HG02884 (cell line): ENCODE data around the gene B4GAT1.
"Not testable (repeated sequence)": the region's sequence is repeated elsewhere in the genome, so short reads cannot be mapped to it uniquely, and the experiment has no call there.

Source experiments
- ATAC-seq: cut with Tn5 transposase; IDR thresholded peaks from one replicate; pipeline ENCODE4 v1.9.1; 2021; ENCODE audit warnings: mild to moderate bottlenecking, moderate library complexity; ENCODE audit not compliant: unreplicated experiment

Gene B4GAT1

DNA sequence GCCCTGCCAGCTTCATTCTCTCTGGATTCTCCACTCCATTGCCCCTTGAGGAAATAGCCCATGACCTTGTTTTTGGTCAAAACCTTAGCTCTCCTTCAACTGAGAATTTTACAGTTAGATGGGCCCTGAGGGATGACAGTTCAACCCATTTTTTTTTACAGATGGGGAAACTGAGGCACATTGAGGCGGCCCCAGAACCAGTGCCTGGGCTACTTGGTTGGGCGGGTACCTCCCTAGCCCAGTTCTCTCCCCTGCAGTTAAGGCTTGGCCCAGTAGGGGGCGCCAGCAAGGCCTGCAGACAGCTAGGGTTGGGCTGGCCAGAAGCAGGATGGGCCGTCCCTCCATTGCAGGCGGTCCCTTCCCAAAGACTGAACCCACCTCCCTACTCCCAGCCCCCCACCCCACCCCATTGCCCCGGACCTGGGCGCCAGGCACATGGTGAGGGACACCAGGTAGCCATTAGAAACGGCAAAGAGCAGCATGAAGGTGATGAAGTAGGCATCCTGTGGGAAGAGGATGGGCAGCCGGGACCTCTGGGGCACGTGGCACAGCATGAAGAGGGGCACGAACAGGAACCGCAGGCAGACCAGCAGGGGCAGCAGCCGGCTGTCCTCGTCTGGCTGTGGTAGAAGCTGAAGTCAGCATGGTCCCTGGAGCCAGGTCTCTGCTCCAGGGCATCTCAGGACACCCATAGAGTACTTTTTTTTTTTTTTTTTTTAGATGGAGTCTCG lies 16.5 kb upstream of the B4GAT1 start:
- ATAC-seq: no peak

DNA sequence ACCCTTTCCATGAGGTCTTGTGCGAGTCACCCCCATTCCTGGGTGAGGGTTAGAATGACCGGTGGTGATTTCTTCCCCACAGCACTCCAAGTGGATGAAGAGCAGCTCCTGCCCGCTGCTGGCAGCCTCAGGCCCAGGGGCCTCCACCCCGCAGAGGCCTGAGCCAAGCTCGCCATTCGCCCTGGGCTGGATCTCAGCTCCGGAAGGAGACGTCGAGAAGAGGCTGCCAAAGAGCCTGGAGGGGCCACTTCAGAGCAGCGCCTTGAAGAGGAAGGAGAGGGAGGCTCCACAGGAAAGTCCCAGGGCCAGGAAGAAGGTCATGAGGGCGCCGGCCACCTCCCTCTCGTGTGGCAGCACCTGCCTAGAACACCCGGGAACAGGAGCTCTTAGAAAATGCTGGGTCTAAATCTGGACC lies 15.8 kb upstream of the B4GAT1 start:
- no peak for ATAC-seq

- ATAC-seq: no peak
Measured at GRCh38 chr11:66362481-66363147, 15.2 kb upstream of the B4GAT1 start.

GRCh38 chr11:66361502-66361941 lies 14.1 kb upstream of the B4GAT1 start:
- no peak for ATAC-seq

- no peak for ATAC-seq
Measured at GRCh38 chr11:66360406-66361073, 13.1 kb upstream of the B4GAT1 start.

- no peak for ATAC-seq
Measured at GRCh38 chr11:66359662-66360087, 12.2 kb upstream of the B4GAT1 start.

DNA sequence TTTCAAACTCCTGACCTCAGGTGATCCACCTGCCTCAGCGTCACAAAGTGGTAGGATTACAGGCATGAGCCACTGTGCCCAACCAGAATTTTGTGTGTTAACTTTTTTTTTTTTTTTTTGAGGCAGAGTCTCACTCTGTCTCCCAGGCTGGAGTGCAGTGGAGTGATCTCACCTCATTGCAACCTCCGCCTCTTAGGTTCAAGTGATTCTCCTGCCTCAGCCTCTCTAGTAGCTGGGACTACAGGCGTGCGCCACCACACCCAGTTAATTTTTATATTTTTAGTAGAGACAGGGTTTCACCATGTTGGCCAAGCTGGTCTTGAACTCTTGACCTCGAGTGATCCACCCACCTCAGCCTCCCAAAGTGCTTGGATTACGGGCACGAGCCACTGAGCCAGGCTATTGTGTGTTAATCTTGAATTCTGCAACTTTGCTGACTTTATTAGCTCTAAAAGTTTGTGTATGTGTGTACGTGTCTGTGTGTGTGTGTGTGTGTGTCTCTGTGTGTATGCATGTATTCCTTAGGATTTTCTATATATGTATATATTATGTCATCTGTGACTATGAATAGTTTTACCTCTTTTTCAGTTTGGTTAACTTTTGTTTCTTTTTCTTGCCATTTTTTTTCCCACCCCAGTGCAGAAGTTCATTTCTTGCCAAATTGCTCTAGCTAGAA lies 3.3 kb upstream of the B4GAT1 start:
- not testable (repeated sequence) for ATAC-seq

DNA sequence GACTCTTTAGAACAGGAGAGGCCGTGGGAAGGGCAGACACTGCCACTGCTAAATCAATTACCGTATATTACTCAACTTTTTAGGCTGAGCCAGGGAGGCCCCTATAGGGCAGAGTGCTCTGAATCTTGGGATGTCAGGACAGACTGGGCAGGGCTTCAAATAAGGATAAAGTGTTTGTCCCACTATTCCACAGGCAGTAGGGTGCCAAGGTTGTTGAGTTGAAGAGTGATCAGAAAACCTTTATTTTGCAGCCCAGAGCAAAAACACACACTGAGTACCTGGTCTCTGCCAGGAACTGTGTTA lies 1.6 kb upstream of the B4GAT1 start:
- no peak for ATAC-seq

- no peak for ATAC-seq
Measured at GRCh38 chr11:66346476-66347424, 679 bp downstream of the B4GAT1 start.

GRCh38 chr11:66345316-66345649 lies 2.1 kb downstream of the B4GAT1 start:
- no peak for ATAC-seq

DNA sequence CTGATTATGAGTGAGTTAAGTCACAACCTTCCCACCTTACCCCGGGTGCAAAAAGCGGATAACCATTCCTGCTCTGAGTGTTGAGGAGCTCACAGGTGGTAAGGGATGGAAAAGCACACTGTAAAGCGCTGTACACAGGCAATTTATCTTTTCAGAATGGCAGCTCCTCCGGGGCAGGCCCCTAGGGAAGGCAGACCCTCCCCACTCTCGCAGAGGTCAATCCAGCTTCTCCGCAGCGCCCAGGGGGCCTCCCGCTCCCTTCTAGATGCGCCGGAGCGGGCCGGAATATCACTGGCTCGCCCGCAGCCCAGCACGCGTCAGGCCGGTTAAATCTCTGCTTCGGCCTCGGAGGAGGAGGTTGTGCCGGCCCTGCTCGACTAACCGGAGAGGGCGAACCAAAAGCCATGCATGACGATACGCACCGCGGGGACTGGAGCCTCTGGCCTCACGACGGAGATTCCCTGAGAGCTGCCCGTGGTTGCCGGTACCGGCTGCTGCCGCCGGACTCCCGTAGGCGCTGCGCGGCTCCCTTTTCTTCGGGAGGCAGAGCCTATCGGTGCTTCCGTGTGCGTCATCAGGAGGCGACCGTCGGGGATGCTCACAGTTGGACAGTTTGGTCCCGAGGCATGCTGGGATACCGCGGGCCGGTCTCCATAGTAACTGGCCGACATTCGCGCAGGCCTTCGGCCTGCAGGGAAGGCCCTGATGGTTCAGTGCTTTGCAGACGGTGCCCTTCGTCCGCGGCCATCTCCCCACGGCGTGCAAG lies 2.7 kb downstream of the B4GAT1 start, which contains the start of gene BRMS1:
TSS of gene BRMS1 (minus strand) at position 555 of the 766 bp plus-strand sequence. CDS start 2,870 bp downstream, outside the sequence.
- ATAC-seq: peak; percentile 52

- ATAC-seq: no peak
Measured at GRCh38 chr11:66343176-66343575, 4.3 kb downstream of the B4GAT1 start.

DNA sequence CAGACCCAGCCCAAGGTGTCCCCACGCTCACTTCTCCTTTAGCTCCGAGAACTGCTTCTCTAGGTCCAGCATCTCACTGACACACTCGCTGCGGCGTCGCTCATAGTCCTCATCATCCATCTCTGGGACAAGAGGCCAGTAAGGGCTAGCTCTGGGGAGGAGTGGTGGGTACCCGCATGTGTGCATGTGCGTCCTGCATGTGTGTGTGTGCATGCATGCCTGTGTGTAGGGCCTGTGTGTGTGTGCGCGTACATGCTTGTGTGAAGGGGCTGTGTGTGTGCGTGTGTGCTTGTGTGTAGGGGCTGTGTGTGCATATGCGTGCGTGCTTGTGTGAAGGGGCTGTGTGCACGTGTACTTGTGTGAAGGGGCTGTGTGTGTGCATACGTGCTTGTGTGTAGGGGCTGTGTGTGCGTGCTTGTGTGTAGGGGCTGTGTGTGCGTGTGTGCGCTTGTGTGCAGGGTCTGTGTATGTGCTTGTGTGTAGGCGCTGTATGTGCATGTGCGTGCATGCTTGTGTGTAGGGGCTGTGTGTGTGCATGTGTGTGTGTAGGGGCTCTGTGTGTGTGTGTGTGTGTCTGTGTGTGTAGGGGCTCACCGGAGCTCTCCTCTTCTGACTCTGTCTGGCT lies 5.8 kb downstream of the B4GAT1 start:
- no peak for ATAC-seq

- ATAC-seq: no peak
Measured at GRCh38 chr11:66340596-66341501, 6.6 kb downstream of the B4GAT1 start.

DNA sequence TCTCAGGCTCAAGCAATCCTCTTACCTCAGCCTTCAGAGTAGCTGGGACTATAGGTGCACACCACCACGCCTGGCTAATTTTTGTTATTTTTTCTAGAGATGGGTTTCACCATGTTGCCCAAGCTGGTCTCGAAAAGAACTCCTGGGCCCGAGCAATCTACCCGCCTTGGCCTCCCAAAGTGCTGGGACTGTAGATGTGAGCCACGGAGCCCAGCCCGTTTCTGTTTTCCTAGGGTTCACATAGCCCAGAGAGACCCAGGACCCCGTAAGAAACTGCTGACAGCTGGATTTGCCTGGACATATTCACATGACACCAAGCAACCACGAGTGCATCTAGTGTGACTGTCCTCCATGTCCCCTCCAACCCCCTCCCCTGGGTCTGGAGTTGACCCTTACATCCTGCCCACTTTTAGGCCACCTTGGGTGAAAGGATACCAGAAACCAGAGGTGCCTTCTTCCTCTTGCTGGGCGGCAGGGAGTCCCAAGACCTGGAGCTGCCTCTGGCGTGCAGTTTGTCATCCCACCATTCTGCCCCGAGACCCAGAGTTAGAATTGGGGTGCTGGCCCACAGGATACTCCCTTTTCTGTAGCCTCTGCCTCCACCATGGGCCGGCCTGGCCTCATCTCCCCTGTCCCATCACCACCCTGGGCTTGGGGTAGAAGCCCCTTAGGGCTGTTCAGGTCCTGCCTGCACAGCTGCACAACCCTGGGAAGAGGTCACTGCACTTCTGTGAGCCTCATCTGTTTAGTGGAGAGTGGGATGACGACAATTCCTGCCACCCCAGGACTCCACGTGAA lies 7.5 kb downstream of the B4GAT1 start:
- ATAC-seq: no peak

- ATAC-seq: no peak
Measured at GRCh38 chr11:66339162-66339675, 8.2 kb downstream of the B4GAT1 start.
